ENCODE results near the gene TEP1.

DNA sequence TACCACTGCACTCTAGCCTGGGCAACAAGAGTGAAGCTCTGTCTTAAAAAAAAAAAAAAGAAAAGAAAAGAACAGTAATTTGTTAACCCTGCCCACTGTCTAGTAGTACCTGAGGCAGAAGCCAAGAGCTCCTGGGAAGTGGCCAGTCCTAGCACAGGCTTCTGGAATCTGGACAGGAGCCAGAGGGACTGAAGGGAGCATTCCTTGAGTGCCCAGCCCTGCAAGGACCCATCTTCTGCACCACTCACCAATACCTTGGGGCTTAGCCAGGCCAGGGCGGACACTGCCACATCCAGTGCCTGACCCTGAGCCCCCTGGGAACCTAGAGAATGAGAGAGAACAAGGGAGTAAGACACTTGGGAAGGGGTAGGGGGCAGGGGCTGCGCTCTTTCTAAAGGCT, 36.1 kb downstream of the TEP1 start:
- TF ChIP-seq, protein P1, sequence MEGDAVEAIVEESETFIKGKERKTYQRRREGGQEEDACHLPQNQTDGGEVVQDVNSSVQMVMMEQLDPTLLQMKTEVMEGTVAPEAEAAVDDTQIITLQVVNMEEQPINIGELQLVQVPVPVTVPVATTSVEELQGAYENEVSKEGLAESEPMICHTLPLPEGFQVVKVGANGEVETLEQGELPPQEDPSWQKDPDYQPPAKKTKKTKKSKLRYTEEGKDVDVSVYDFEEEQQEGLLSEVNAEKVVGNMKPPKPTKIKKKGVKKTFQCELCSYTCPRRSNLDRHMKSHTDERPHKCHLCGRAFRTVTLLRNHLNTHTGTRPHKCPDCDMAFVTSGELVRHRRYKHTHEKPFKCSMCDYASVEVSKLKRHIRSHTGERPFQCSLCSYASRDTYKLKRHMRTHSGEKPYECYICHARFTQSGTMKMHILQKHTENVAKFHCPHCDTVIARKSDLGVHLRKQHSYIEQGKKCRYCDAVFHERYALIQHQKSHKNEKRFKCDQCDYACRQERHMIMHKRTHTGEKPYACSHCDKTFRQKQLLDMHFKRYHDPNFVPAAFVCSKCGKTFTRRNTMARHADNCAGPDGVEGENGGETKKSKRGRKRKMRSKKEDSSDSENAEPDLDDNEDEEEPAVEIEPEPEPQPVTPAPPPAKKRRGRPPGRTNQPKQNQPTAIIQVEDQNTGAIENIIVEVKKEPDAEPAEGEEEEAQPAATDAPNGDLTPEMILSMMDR (IDR thresholded peaks at IDR 0.05; ENCODE audit: insufficient read depth, low read length): no peak
- TF ChIP-seq, protein P2, sequence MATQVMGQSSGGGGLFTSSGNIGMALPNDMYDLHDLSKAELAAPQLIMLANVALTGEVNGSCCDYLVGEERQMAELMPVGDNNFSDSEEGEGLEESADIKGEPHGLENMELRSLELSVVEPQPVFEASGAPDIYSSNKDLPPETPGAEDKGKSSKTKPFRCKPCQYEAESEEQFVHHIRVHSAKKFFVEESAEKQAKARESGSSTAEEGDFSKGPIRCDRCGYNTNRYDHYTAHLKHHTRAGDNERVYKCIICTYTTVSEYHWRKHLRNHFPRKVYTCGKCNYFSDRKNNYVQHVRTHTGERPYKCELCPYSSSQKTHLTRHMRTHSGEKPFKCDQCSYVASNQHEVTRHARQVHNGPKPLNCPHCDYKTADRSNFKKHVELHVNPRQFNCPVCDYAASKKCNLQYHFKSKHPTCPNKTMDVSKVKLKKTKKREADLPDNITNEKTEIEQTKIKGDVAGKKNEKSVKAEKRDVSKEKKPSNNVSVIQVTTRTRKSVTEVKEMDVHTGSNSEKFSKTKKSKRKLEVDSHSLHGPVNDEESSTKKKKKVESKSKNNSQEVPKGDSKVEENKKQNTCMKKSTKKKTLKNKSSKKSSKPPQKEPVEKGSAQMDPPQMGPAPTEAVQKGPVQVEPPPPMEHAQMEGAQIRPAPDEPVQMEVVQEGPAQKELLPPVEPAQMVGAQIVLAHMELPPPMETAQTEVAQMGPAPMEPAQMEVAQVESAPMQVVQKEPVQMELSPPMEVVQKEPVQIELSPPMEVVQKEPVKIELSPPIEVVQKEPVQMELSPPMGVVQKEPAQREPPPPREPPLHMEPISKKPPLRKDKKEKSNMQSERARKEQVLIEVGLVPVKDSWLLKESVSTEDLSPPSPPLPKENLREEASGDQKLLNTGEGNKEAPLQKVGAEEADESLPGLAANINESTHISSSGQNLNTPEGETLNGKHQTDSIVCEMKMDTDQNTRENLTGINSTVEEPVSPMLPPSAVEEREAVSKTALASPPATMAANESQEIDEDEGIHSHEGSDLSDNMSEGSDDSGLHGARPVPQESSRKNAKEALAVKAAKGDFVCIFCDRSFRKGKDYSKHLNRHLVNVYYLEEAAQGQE (IDR thresholded peaks at IDR 0.05; ENCODE audit: insufficient replicate concordance, low read depth): no peak
- TF ChIP-seq SPI1 (IDR thresholded peaks at IDR 0.05; ENCODE audit: borderline replicate concordance, low read depth): no peak

Measured in HL-60 (cell line).